K562 (cell line): ENCODE measurements around the gene GABPB2. TPM values are rescaled to one million over a fixed set of nuclear protein-coding genes. Genes with fewer than 3 reads are reported as not detected.

Source experiments
- EP300 ChIP-seq: IDR thresholded peaks from 2 replicates; pipeline ENCODE4 v1.6.1; 2012; ENCODE audit warnings: low read length, improper control_type of control experiment
- EP400 ChIP-seq: fragments of 450-650 bp; IDR thresholded peaks from 2 replicates; pipeline ENCODE4 v1.6.1; 2017; ENCODE audit warnings: antibody characterized with exemption, mild to moderate bottlenecking, moderate library complexity
- ERF ChIP-seq: fragments of 450-650 bp; formaldehyde crosslinking; IDR thresholded peaks from 2 replicates; pipeline ENCODE4 v1.4.0; 2020; ENCODE audit warnings: mild to moderate bottlenecking, mixed read lengths
- ID3 ChIP-seq, 2 experiments: fragments of 250-450 bp in 1 of 2; fragments of 450-650 bp in 1 of 2; sonication (Bioruptor Pico) in 1 of 2; IDR thresholded peaks; 2 replicates each; pipeline versions ENCODE4 v1.6.1 to v1.8.0; 2016 to 2021; ENCODE audit warnings: mild to moderate bottlenecking in 2 of 2, moderate library complexity in 2 of 2, missing compliant biosample characterization in 1 of 2, missing genetic modification characterization in 1 of 2
- MLLT1 ChIP-seq, 2 experiments: fragments of 450-650 bp; IDR thresholded peaks; 2 replicates each; pipeline ENCODE4 v1.6.1; 2016
- MYNN ChIP-seq, 2 experiments: sonication (generic); formaldehyde crosslinking in 1 of 2; IDR thresholded peaks; 2 replicates each; pipeline versions ENCODE4 v1.5.0 to v1.6.1; 2016 to 2020; ENCODE audit warnings: antibody characterized with exemption in 1 of 2, missing genetic modification reagents in 1 of 2
- NFIX ChIP-seq: fragments of 250-450 bp; sonication (Bioruptor Pico); IDR thresholded peaks from 2 replicates; pipeline ENCODE4 v1.4.0; 2020; ENCODE audit warnings: low read depth, mild to moderate bottlenecking, moderate library complexity
- POLR2AphosphoS5 ChIP-seq: IDR thresholded peaks from 2 replicates; pipeline ENCODE4 v1.6.1; 2011; ENCODE audit warnings: mild to moderate bottlenecking, low read depth, low read length, moderate library complexity; ENCODE audit not compliant: control insufficient read depth, insufficient read depth
- RCOR1 ChIP-seq, 2 experiments: IDR thresholded peaks; 2 replicates each; pipeline ENCODE4 v1.6.1; 2012; ENCODE audit warnings: low read depth in 2 of 2, low read length in 2 of 2, borderline replicate concordance in 1 of 2, improper control_type of control experiment in 1 of 2
- ZBTB26 ChIP-seq: fragments of 450-650 bp; formaldehyde crosslinking; IDR thresholded peaks from 2 replicates; pipeline ENCODE4 v1.4.0; 2022; ENCODE audit warnings: missing genetic modification characterization
- ZBTB33 ChIP-seq: sonication (generic); formaldehyde crosslinking; IDR thresholded peaks from 2 replicates; pipeline ENCODE4 v1.8.1; 2023; ENCODE audit warnings: mild to moderate bottlenecking, missing genetic modification reagents
- ZNF384 ChIP-seq: IDR thresholded peaks from 2 replicates; pipeline ENCODE4 v1.6.1; 2012; ENCODE audit warnings: low read depth, low read length, improper control_type of control experiment
- ZNF57 ChIP-seq: fragments of 450-650 bp; formaldehyde crosslinking; IDR thresholded peaks from 2 replicates; pipeline ENCODE4 v1.4.0; 2020; ENCODE audit warnings: mild to moderate bottlenecking, moderate library complexity
- polyA plus RNA-seq, 8 experiments: library from polyadenylated mRNA; depleted of rRNA in 4 of 8; stranded (reverse) in 5 of 8; unstranded in 3 of 8; fragments of >200 nt; fragmentation: Nextera tagmentation in 2 of 8; fragmentation: Illumina TruSeq in 1 of 8; extraction: Ambion mirVana in 2 of 8; extraction: Trizol in 1 of 8; gene quantifications; 2 replicates each; pipeline versions ENCODE4 v1.2.1 to v1.2.3, GENCODE V29; 2011 to 2014; ENCODE audit warnings: inconsistent platforms in 1 of 8, missing spikeins in 1 of 8
- total RNA-seq, 7 experiments: library from RNA; depleted of rRNA in 6 of 7; stranded (reverse); fragments of >200 nt in 6 of 7; fragmentation: Illumina TruSeq in 2 of 7; extraction: Trizol in 2 of 7; gene quantifications; 2 replicates each; pipeline versions ENCODE4 v1.2.1 to v1.2.3, GENCODE V29; 2011 to 2021; ENCODE audit warnings: low replicate concordance in 1 of 7
- TF ChIP-seq, protein P1 (sequence below): fragments of 250-450 bp; sonication (Bioruptor Pico); IDR thresholded peaks from 2 replicates; pipeline ENCODE4 v1.4.0; 2020

Gene GABPB2
- total and polyA plus RNA-seq, 9 of the 15 experiments (the other 6 are each of a cell fraction or from before 2014, with no cell fraction given) = 2.2 to 13.3 (median 6.1) TPM

- TF ChIP-seq, protein P1, sequence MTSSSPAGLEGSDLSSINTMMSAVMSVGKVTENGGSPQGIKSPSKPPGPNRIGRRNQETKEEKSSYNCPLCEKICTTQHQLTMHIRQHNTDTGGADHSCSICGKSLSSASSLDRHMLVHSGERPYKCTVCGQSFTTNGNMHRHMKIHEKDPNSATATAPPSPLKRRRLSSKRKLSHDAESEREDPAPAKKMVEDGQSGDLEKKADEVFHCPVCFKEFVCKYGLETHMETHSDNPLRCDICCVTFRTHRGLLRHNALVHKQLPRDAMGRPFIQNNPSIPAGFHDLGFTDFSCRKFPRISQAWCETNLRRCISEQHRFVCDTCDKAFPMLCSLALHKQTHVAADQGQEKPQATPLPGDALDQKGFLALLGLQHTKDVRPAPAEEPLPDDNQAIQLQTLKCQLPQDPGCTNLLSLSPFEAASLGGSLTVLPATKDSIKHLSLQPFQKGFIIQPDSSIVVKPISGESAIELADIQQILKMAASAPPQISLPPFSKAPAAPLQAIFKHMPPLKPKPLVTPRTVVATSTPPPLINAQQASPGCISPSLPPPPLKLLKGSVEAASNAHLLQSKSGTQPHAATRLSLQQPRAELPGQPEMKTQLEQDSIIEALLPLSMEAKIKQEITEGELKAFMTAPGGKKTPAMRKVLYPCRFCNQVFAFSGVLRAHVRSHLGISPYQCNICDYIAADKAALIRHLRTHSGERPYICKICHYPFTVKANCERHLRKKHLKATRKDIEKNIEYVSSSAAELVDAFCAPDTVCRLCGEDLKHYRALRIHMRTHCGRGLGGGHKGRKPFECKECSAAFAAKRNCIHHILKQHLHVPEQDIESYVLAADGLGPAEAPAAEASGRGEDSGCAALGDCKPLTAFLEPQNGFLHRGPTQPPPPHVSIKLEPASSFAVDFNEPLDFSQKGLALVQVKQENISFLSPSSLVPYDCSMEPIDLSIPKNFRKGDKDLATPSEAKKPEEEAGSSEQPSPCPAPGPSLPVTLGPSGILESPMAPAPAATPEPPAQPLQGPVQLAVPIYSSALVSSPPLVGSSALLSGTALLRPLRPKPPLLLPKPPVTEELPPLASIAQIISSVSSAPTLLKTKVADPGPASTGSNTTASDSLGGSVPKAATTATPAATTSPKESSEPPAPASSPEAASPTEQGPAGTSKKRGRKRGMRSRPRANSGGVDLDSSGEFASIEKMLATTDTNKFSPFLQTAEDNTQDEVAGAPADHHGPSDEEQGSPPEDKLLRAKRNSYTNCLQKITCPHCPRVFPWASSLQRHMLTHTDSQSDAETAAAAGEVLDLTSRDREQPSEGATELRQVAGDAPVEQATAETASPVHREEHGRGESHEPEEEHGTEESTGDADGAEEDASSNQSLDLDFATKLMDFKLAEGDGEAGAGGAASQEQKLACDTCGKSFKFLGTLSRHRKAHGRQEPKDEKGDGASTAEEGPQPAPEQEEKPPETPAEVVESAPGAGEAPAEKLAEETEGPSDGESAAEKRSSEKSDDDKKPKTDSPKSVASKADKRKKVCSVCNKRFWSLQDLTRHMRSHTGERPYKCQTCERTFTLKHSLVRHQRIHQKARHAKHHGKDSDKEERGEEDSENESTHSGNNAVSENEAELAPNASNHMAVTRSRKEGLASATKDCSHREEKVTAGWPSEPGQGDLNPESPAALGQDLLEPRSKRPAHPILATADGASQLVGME (CRISPR knock-in tag) = peak; percentile 89
- TF ChIP-seq EP400 (peak; percentile 85), NFIX (CRISPR knock-in tag) (no peak), EP300 (peak; percentile 37; the same call in 1 of the 2 replicates), ZNF384 (peak; percentile 13; the same call in 1 of the 2 replicates), ERF (peak; percentile 83; the same call in 1 of the 2 replicates), POLR2AphosphoS5 (peak; percentile 88), MLLT1 (IDR thresholded peaks at IDR 0.05) (peak; percentile 83 to 90), RCOR1 (IDR thresholded peaks at IDR 0.05; ENCODE audit: borderline replicate concordance in 1 of 2, low read depth in 2 of 2, low read length in 2 of 2) (no peak; a peak in 3 of 4 replicates), ZBTB26 (no peak), ZNF57 (CRISPR knock-in tag) (no peak), MYNN (IDR thresholded peaks at IDR 0.05) (no peak), MYNN (CRISPR knock-in tag; IDR thresholded peaks at IDR 0.05) (no peak), ID3 (CRISPR knock-in tag; IDR thresholded peaks at IDR 0.05) (no peak), ID3 (tag; IDR thresholded peaks at IDR 0.05) (no peak; the same call in 1 of the 2 replicates), ZBTB33 (CRISPR knock-in tag) (peak; percentile 73)
Measured at GRCh38 chr1:151059109-151060006, 11.2 kb upstream of the GABPB2 start, which contains the start of gene CDC42SE1 (continued).
